PC-9 (cell line): ENCODE measurements around the gene LCAT.

Source experiments
- CTCF ChIP-seq: fragments of 200-600 bp; sonication (generic); conservative IDR thresholded peaks from 2 replicates; pipeline ENCODE4 v1.6.1; 2017; ENCODE audit warnings: mixed run types, antibody characterized with exemption, mild to moderate bottlenecking, moderate library complexity
- EZH2 ChIP-seq: fragments of 200-600 bp; sonication (generic); IDR thresholded peaks from 2 replicates; pipeline ENCODE4 v1.8.0; 2017; ENCODE audit warnings: antibody characterized with exemption, low read depth

- no peak for TF ChIP-seq CTCF
- no peak for TF ChIP-seq EZH2
Observed at GRCh38 chr16:67950335-67950843, 6.5 kb upstream of the LCAT start.
